Loucy (cell line): ENCODE measurements around the gene GDPD2.

Experiments
- H2AFZ ChIP-seq: fragments of 200-600 bp; sonication (generic); 2 replicates; pipeline ENCODE4 v1.6.0; 2016; ENCODE audit warnings: antibody characterized with exemption, mild to moderate bottlenecking, low read length, moderate library complexity
- H3F3A ChIP-seq: fragments of 200-600 bp; 2 replicates; pipeline ENCODE4 v1.6.0; 2016; ENCODE audit warnings: antibody characterized with exemption, low read depth, mild to moderate bottlenecking
- H3K27me3 ChIP-seq: fragments of 200-600 bp; sonication (generic); 2 replicates; pipeline ENCODE4 v1.6.1; 2014; ENCODE audit warnings: low read length, mild to moderate bottlenecking; ENCODE audit not compliant: insufficient read depth, poor library complexity, severe bottlenecking
- H3K36me3 ChIP-seq: fragments of 200-600 bp; sonication (generic); 2 replicates; pipeline ENCODE4 v1.6.1; 2016; ENCODE audit warnings: low read length; ENCODE audit not compliant: insufficient read depth
- H3K4me1 ChIP-seq: fragments of 200-600 bp; sonication (generic); 2 replicates; pipeline ENCODE4 v1.5.1; 2014; ENCODE audit warnings: low read length, mild to moderate bottlenecking; ENCODE audit not compliant: insufficient read depth, poor library complexity, severe bottlenecking
- H3K4me2 ChIP-seq: fragments of 200-600 bp; sonication (generic); 2 replicates; pipeline ENCODE4 v1.6.0; 2014; ENCODE audit warnings: antibody characterized with exemption, low read length, low read depth, mild to moderate bottlenecking; ENCODE audit not compliant: poor library complexity, severe bottlenecking
- H3K4me3 ChIP-seq: fragments of 200-600 bp; sonication (generic); 2 replicates; pipeline ENCODE4 v1.5.1; 2014; ENCODE audit warnings: low read length, mild to moderate bottlenecking, mixed read lengths; ENCODE audit not compliant: poor library complexity, severe bottlenecking
- H3K79me2 ChIP-seq: fragments of 200-600 bp; sonication (generic); 2 replicates; pipeline ENCODE4 v1.6.1; 2014; ENCODE audit warnings: low read length; ENCODE audit not compliant: insufficient read depth
- H3K9ac ChIP-seq: fragments of 200-600 bp; sonication (generic); 2 replicates; pipeline ENCODE4 v1.6.0; 2014; ENCODE audit warnings: mild to moderate bottlenecking, low read depth, low read length, moderate library complexity; ENCODE audit not compliant: poor library complexity, severe bottlenecking
- H3K9me2 ChIP-seq: fragments of 200-600 bp; sonication (generic); replicated peaks from 2 replicates; pipeline ENCODE4 v1.6.1; 2016; ENCODE audit warnings: low read depth, low read length, mixed read lengths
- H3K9me3 ChIP-seq: fragments of 200-600 bp; sonication (generic); 2 replicates; pipeline ENCODE4 v1.6.1; 2014; ENCODE audit warnings: mild to moderate bottlenecking, antibody characterized with exemption, low read length, low read depth; ENCODE audit not compliant: insufficient read depth
- H4K20me1 ChIP-seq: fragments of 200-600 bp; sonication (generic); 2 replicates; pipeline ENCODE4 v1.6.0; 2014; ENCODE audit warnings: antibody characterized with exemption, low read length, mild to moderate bottlenecking; ENCODE audit not compliant: insufficient read depth, poor library complexity, severe bottlenecking
- EZH2phosphoT487 ChIP-seq: fragments of 200-600 bp; IDR thresholded peaks from 2 replicates; pipeline ENCODE4 v1.6.1; 2018; ENCODE audit warnings: antibody characterized with exemption, mild to moderate bottlenecking, moderate library complexity, borderline replicate concordance
- TF ChIP-seq, protein P1 (sequence below): fragments of 200-600 bp; sonication (generic); conservative IDR thresholded peaks from 2 replicates; pipeline ENCODE4 v1.5.1; 2014; ENCODE audit warnings: mild to moderate bottlenecking, antibody characterized with exemption, low read length

The GDPD2 gene

DNA sequence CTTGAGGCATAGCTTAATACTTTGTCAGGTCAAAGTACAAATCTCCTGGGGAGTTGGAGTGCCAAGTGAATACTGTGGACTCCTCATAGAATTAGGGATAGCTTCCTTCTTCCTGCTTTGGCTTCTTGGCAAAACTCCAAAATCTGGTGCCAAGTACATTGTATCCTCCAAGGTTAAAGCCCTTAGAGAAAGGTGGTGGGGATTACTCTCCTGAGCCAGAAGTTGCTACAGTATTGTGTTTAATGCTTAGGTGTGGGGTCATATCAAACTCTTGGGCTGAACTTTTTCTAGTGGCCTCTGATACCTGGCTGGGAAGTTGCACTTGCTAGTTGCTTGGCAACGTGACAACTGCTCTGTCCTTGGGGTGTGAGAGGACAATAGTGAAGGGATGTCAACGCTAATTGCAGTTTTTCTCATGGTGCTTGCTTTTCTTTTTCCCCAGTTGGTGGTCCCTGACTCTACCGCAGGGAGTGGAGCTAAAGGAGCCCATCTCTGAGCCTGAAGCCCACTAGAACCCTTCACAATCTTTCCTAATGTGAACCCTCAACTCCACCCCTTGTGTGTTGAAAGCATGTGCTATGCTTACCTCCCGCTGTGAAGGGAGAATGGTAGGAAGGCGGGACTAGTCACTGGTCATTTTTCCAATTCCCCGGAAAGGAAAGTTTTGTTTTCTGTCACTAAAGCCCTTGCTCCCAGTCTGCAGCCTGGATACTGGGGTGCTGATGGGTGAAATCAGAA lies 57.0 kb downstream of the GDPD2 start:
- no peak overlapping the region for H3K4me2 ChIP-seq
- no peaks in the 10 kb centered on the region for H4K20me1 ChIP-seq
- no peaks in the 10 kb centered on the region for H3F3A ChIP-seq
- H3K9ac ChIP-seq = no peak overlapping the region
- peaks cover 21% of the 10 kb centered on the region; the same call in 1 of the 2 replicates for H3K36me3 ChIP-seq
- no peak overlapping the region for H3K4me3 ChIP-seq
- H3K9me2 ChIP-seq = no peaks in the 10 kb centered on the region
- no peak overlapping the region for H2AFZ ChIP-seq
- peaks cover 18% of the 10 kb centered on the region; the same call in 1 of the 2 replicates for H3K79me2 ChIP-seq
- H3K27me3 ChIP-seq = no peaks in the 10 kb centered on the region
- no peak for TF ChIP-seq EZH2phosphoT487
- TF ChIP-seq, protein P1, sequence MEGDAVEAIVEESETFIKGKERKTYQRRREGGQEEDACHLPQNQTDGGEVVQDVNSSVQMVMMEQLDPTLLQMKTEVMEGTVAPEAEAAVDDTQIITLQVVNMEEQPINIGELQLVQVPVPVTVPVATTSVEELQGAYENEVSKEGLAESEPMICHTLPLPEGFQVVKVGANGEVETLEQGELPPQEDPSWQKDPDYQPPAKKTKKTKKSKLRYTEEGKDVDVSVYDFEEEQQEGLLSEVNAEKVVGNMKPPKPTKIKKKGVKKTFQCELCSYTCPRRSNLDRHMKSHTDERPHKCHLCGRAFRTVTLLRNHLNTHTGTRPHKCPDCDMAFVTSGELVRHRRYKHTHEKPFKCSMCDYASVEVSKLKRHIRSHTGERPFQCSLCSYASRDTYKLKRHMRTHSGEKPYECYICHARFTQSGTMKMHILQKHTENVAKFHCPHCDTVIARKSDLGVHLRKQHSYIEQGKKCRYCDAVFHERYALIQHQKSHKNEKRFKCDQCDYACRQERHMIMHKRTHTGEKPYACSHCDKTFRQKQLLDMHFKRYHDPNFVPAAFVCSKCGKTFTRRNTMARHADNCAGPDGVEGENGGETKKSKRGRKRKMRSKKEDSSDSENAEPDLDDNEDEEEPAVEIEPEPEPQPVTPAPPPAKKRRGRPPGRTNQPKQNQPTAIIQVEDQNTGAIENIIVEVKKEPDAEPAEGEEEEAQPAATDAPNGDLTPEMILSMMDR = no peak
- no peaks in the 10 kb centered on the region for H3K9me3 ChIP-seq
- peaks cover 24% of the 10 kb centered on the region for H3K4me1 ChIP-seq

DNA sequence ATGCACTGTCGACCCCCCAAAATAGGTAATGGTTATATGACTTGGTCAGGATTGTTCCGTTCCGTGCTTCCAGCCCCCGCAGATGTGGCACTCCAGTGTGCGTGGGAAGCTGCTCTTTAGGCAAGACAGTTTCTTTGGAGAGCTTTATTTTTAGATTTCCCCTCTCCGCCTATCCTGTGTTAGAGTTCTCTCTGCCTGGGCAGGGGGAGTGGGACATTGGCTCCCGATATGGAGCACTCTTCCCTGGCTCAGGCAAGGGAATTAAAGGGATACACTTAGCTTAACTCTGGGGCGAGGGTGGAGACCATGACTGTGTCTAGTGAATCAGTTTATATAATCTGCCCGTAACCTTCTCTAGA lies 57.5 kb downstream of the GDPD2 start:
- peaks cover 22% of the 10 kb centered on the region; the same call in 1 of the 2 replicates for H3K36me3 ChIP-seq
- peaks cover 24% of the 10 kb centered on the region for H3K4me1 ChIP-seq
- H3K4me2 ChIP-seq = no peak overlapping the region
- TF ChIP-seq, protein P1 = no peak
- no peak for TF ChIP-seq EZH2phosphoT487
- no peak overlapping the region for H3K9ac ChIP-seq
- no peak overlapping the region for H2AFZ ChIP-seq
- H3K79me2 ChIP-seq = peaks cover 14% of the 10 kb centered on the region; the same call in 1 of the 2 replicates
- no peaks in the 10 kb centered on the region for H3K27me3 ChIP-seq
- H3F3A ChIP-seq = no peaks in the 10 kb centered on the region
- H3K9me2 ChIP-seq = no peaks in the 10 kb centered on the region
- no peaks in the 10 kb centered on the region for H3K9me3 ChIP-seq
- no peaks in the 10 kb centered on the region for H4K20me1 ChIP-seq
- no peak overlapping the region for H3K4me3 ChIP-seq

DNA sequence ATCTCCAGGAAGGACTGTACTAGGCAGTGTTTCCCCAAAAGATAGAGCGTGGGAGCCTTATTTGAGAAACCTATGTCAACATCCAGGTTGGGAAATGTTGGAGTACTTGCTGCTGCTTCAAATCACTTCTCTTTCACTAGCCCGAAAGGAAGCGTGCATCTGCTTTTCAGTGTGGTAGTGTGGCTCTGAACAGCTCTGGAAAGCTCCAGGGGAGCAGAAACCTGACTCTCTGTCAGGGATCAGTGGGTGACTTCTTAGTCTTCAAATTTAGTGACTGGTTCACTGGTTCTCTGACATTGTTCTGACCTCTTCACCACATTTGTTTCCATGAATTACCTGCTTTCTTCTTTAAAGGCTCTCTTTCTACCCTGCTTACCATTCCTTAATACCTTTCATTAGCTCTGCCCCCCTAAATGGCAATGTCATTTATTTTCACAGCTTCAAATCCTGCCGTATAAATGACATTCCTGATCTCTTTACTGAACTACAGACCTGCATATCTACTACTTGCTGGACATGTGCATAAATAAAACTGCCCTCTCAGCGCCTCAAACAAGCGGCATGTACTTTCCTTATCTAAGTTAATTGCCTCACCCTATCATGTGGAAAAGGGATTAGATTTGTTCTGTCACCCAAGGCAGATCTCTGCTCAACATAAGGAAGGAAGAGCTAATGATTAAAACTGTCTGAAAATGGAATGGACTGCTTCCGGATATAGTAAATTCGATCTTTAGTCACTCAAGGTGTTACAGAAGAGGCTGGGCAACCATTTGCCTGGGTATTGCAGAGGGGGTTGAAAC lies 58.6 kb downstream of the GDPD2 start:
- no peak overlapping the region for H3K9ac ChIP-seq
- peaks cover 7% of the 10 kb centered on the region; the same call in 1 of the 2 replicates for H3K79me2 ChIP-seq
- no peaks in the 10 kb centered on the region for H3F3A ChIP-seq
- no peaks in the 10 kb centered on the region for H3K9me2 ChIP-seq
- no peak for TF ChIP-seq EZH2phosphoT487
- TF ChIP-seq, protein P1 = no peak
- no peaks in the 10 kb centered on the region for H3K9me3 ChIP-seq
- no peaks in the 10 kb centered on the region for H4K20me1 ChIP-seq
- H3K36me3 ChIP-seq = peaks cover 25% of the 10 kb centered on the region; the same call in 1 of the 2 replicates
- H3K27me3 ChIP-seq = no peaks in the 10 kb centered on the region
- no peak overlapping the region for H3K4me2 ChIP-seq
- H2AFZ ChIP-seq = no peak overlapping the region
- peaks cover 13% of the 10 kb centered on the region for H3K4me1 ChIP-seq
- H3K4me3 ChIP-seq = no peak overlapping the region
